ENCODE measurements around the gene ZNF384.

Gene ZNF384

DNA sequence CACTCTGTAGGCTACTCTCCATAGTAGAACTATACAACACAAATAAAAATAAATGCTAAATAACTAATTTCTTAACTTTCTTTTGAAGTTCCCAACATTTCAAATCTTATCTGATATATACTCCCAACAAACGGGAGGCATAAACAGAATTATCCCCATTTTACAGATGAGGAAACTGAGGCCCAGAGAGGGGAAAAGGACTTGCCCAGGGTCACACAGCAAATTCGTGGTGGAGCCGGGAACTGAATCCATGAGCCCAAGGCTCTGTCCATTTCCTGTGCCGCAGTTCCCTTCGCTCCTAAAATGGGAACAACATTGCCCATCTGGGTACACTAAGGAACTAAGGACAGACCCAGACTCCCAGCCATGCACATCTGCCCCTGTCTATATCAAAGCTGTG, 12.2 kb downstream of the ZNF384 start:
- no peak overlapping the region for H3K4me3 ChIP-seq (ENCODE audit: insufficient read depth, low read length, poor library complexity, severe bottlenecking)

DNA sequence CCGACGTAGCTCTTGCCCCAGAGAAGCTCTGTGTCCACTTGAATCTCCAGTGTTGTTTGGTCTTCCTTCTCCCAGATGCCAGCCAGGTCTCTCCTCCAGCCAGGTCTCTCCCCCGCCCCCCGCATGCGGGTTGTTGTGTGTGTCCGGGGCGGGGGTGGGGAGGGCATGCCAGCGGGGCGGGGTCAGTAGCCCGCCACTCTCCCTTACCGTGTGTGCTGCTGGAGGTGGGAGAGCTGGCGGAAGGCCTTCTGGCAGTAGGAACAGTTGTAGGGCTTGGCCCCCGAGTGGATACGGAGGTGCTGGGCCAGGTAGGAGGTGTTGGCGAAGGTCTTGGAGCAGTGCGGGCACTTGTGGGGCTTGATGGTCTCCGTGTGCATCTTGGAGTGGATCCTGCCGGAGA, 17.0 kb downstream of the ZNF384 start:
- TF ChIP-seq, protein P1, sequence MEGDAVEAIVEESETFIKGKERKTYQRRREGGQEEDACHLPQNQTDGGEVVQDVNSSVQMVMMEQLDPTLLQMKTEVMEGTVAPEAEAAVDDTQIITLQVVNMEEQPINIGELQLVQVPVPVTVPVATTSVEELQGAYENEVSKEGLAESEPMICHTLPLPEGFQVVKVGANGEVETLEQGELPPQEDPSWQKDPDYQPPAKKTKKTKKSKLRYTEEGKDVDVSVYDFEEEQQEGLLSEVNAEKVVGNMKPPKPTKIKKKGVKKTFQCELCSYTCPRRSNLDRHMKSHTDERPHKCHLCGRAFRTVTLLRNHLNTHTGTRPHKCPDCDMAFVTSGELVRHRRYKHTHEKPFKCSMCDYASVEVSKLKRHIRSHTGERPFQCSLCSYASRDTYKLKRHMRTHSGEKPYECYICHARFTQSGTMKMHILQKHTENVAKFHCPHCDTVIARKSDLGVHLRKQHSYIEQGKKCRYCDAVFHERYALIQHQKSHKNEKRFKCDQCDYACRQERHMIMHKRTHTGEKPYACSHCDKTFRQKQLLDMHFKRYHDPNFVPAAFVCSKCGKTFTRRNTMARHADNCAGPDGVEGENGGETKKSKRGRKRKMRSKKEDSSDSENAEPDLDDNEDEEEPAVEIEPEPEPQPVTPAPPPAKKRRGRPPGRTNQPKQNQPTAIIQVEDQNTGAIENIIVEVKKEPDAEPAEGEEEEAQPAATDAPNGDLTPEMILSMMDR (IDR thresholded peaks at IDR 0.05; ENCODE audit: insufficient read depth, low read length, poor library complexity, severe bottlenecking): no peak
- no peak for TF ChIP-seq EZH2phosphoT487 (conservative IDR thresholded peaks at IDR 0.05; ENCODE audit: low read length)
- H3K27me3 ChIP-seq (ENCODE audit: low read length): no peaks in the 10 kb centered on the region
- peaks cover 48% of the 10 kb centered on the region for H3K36me3 ChIP-seq (ENCODE audit: low read length)
- H3F3A ChIP-seq (ENCODE audit: insufficient read depth): no peaks in the 10 kb centered on the region
- H3K9me3 ChIP-seq (ENCODE audit: insufficient read depth, low read length): no peaks in the 10 kb centered on the region
- H3K4me3 ChIP-seq (ENCODE audit: insufficient read depth, low read length, poor library complexity, severe bottlenecking): no peak overlapping the region
- H3K9me2 ChIP-seq (replicated peaks; ENCODE audit: insufficient read depth, low read length): no peaks in the 10 kb centered on the region
- no peak overlapping the region for H3K4me2 ChIP-seq (ENCODE audit: low read depth, low read length, poor library complexity, severe bottlenecking)
- peaks cover 7% of the 10 kb centered on the region; the same call in 1 of the 2 replicates for H3K79me2 ChIP-seq (ENCODE audit: insufficient read depth, low read length)
- H2AFZ ChIP-seq (ENCODE audit: low read depth, low read length, severe bottlenecking): no peak overlapping the region
- no peaks in the 10 kb centered on the region for H4K20me1 ChIP-seq (ENCODE audit: low read depth, low read length)
- no peak overlapping the region for H3K27ac ChIP-seq (ENCODE audit: low read depth, low read length)
- no peak overlapping the region for H3K9ac ChIP-seq (ENCODE audit: low read length)

More for the DNA sequence above, 12.2 kb downstream of the ZNF384 start:
- H3K79me2 ChIP-seq (ENCODE audit: insufficient read depth, low read length): peaks cover 38% of the 10 kb centered on the region
- H3K27ac ChIP-seq (ENCODE audit: low read depth, low read length): no peak overlapping the region
- H3K4me2 ChIP-seq (ENCODE audit: low read depth, low read length, poor library complexity, severe bottlenecking): no peak overlapping the region
- no peak overlapping the region for H2AFZ ChIP-seq (ENCODE audit: low read depth, low read length, severe bottlenecking)
- no peaks in the 10 kb centered on the region for H3K27me3 ChIP-seq (ENCODE audit: low read length)
- H3F3A ChIP-seq (ENCODE audit: insufficient read depth): no peaks in the 10 kb centered on the region
- H3K9me3 ChIP-seq (ENCODE audit: insufficient read depth, low read length): no peaks in the 10 kb centered on the region
- TF ChIP-seq, protein P1 (IDR thresholded peaks at IDR 0.05; ENCODE audit: insufficient read depth, low read length, poor library complexity, severe bottlenecking): no peak
- no peak for TF ChIP-seq EZH2phosphoT487 (conservative IDR thresholded peaks at IDR 0.05; ENCODE audit: low read length)
- H3K9me2 ChIP-seq (replicated peaks; ENCODE audit: insufficient read depth, low read length): no peaks in the 10 kb centered on the region
- peaks cover 31% of the 10 kb centered on the region for H3K36me3 ChIP-seq (ENCODE audit: low read length)
- 0 out of 2 replicates have a peak, but pooled peaks cover 4% of the 10 kb centered on the region for H4K20me1 ChIP-seq (ENCODE audit: low read depth, low read length)
- no peak overlapping the region for H3K9ac ChIP-seq (ENCODE audit: low read length)

DNA sequence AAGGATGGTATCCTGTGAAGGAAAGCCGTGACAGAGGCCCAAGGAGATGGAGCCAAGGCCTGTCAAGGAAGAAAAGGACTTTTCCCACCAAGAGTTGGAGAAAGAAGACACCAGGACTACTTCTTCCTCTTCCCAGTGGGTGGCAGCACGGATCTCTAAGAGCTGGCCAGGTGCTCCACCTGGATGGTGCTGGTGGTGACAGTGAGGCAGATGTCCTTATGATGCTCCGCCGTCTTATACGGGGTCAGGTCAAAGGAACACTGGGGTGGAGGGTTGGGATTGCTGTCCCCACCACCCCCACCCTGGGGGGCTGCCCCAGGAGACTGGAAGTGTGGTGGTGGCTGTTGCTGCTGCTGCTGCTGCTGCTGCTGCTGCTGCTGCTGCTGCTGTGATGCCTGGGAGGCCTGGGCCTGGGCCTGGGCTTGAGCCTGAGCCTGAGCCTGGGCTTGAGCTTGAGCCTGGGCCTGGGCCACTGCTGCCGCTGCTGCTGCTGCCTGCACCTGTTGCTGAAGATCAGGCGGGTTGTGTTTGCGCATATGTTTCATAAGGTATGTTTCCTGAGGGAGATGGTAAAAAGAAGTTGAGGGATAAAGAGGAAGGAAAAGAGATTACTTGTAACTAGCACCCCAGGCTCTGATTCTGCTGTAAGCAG, 21.5 kb downstream of the ZNF384 start:
- no peak overlapping the region for H2AFZ ChIP-seq (ENCODE audit: low read depth, low read length, severe bottlenecking)
- H3K79me2 ChIP-seq (ENCODE audit: insufficient read depth, low read length): no peaks in the 10 kb centered on the region
- peaks cover 27% of the 10 kb centered on the region; the same call in 1 of the 2 replicates for H3K36me3 ChIP-seq (ENCODE audit: low read length)
- H3K4me2 ChIP-seq (ENCODE audit: low read depth, low read length, poor library complexity, severe bottlenecking): no peak overlapping the region
- H3K27me3 ChIP-seq (ENCODE audit: low read length): no peaks in the 10 kb centered on the region
- no peaks in the 10 kb centered on the region for H3K9me3 ChIP-seq (ENCODE audit: insufficient read depth, low read length)
- no peak overlapping the region for H3K9ac ChIP-seq (ENCODE audit: low read length)
- no peak overlapping the region for H3K4me3 ChIP-seq (ENCODE audit: insufficient read depth, low read length, poor library complexity, severe bottlenecking)
- H3F3A ChIP-seq (ENCODE audit: insufficient read depth): peaks cover 22% of the 10 kb centered on the region
- H3K9me2 ChIP-seq (replicated peaks; ENCODE audit: insufficient read depth, low read length): no peaks in the 10 kb centered on the region
- no peaks in the 10 kb centered on the region for H4K20me1 ChIP-seq (ENCODE audit: low read depth, low read length)
- no peak overlapping the region for H3K27ac ChIP-seq (ENCODE audit: low read depth, low read length)
- TF ChIP-seq EZH2phosphoT487 (conservative IDR thresholded peaks at IDR 0.05; ENCODE audit: low read length): no peak
- TF ChIP-seq, protein P1 (IDR thresholded peaks at IDR 0.05; ENCODE audit: insufficient read depth, low read length, poor library complexity, severe bottlenecking): no peak

All from SU-DHL-6 (cell line).